HEK293 (cell line): ENCODE measurements around the gene CDK2AP2.
A peak's percentile ranks its signal among the peaks of the same experiment; 100 is the strongest.

Source experiments
- KLF10 ChIP-seq: fragments of 450-650 bp; IDR thresholded peaks from 2 replicates; pipeline ENCODE4 v1.5.1; 2018; ENCODE audit warnings: missing biosample characterization, mild to moderate bottlenecking, missing genetic modification characterization
- ZBTB17 ChIP-seq: fragments of 450-650 bp; formaldehyde crosslinking; IDR thresholded peaks from 2 replicates; pipeline ENCODE4 v1.5.1; 2016; ENCODE audit warnings: missing biosample characterization, missing genetic modification characterization
- ZFP41 ChIP-seq: fragments of 450-650 bp; formaldehyde crosslinking; IDR thresholded peaks from 2 replicates; pipeline ENCODE4 v1.5.1; 2016; ENCODE audit warnings: missing biosample characterization, missing genetic modification characterization, borderline replicate concordance
- ZNF133 ChIP-seq: fragments of 450-650 bp; formaldehyde crosslinking; IDR thresholded peaks from 2 replicates; pipeline ENCODE4 v1.5.1; 2016; ENCODE audit warnings: missing biosample characterization, missing genetic modification characterization
- ZNF184 ChIP-seq: fragments of 450-650 bp; IDR thresholded peaks from 2 replicates; pipeline ENCODE4 v1.5.1; 2018; ENCODE audit warnings: missing biosample characterization, mild to moderate bottlenecking, missing genetic modification characterization
- ZNF221 ChIP-seq: fragments of 450-650 bp; formaldehyde crosslinking; IDR thresholded peaks from 2 replicates; pipeline ENCODE4 v1.5.1; 2017; ENCODE audit warnings: missing biosample characterization, missing genetic modification characterization, borderline replicate concordance
- ZNF311 ChIP-seq: fragments of 450-650 bp; formaldehyde crosslinking; IDR thresholded peaks from 2 replicates; pipeline ENCODE4 v1.5.1; 2017; ENCODE audit warnings: missing biosample characterization, missing genetic modification characterization, borderline replicate concordance
- ZNF37A ChIP-seq: fragments of 450-650 bp; IDR thresholded peaks from 2 replicates; pipeline ENCODE4 v1.5.1; 2018; ENCODE audit warnings: missing biosample characterization, missing genetic modification characterization
- ZNF548 ChIP-seq: fragments of 450-650 bp; formaldehyde crosslinking; IDR thresholded peaks from 2 replicates; pipeline ENCODE4 v1.5.1; 2016; ENCODE audit warnings: missing biosample characterization, missing genetic modification characterization
- ZNF560 ChIP-seq: fragments of 450-650 bp; formaldehyde crosslinking; IDR thresholded peaks from 2 replicates; pipeline ENCODE4 v1.5.1; 2017; ENCODE audit warnings: missing biosample characterization, missing genetic modification characterization, borderline replicate concordance
- ZNF610 ChIP-seq: fragments of 450-650 bp; formaldehyde crosslinking; IDR thresholded peaks from 2 replicates; pipeline ENCODE4 v1.5.1; 2016; ENCODE audit warnings: missing biosample characterization, missing genetic modification characterization, borderline replicate concordance
- ZNF629 ChIP-seq: fragments of 450-650 bp; formaldehyde crosslinking; IDR thresholded peaks from 2 replicates; pipeline ENCODE4 v1.5.1; 2017; ENCODE audit warnings: missing biosample characterization, missing genetic modification characterization
- ZNF658 ChIP-seq: fragments of 450-650 bp; formaldehyde crosslinking; IDR thresholded peaks from 2 replicates; pipeline ENCODE4; 2016; ENCODE audit warnings: missing biosample characterization, missing genetic modification characterization
- ZNF660 ChIP-seq: fragments of 450-650 bp; IDR thresholded peaks from 2 replicates; pipeline ENCODE4 v1.5.1; 2018; ENCODE audit warnings: missing biosample characterization, mild to moderate bottlenecking, missing genetic modification characterization
- ZNF670 ChIP-seq: fragments of 450-650 bp; formaldehyde crosslinking; IDR thresholded peaks from 2 replicates; pipeline ENCODE4 v1.5.1; 2016; ENCODE audit warnings: missing biosample characterization, missing genetic modification characterization, low read depth
- ZSCAN5A ChIP-seq: fragments of 450-650 bp; formaldehyde crosslinking; IDR thresholded peaks from 2 replicates; pipeline ENCODE4 v1.5.1; 2016; ENCODE audit warnings: missing biosample characterization, missing genetic modification characterization
- ZXDB ChIP-seq: fragments of 450-650 bp; formaldehyde crosslinking; IDR thresholded peaks from 2 replicates; pipeline ENCODE4 v1.5.1; 2016; ENCODE audit warnings: missing biosample characterization, missing genetic modification characterization
- TF ChIP-seq, protein P1 (sequence below): fragments of 450-650 bp; formaldehyde crosslinking; conservative IDR thresholded peaks from 2 replicates; pipeline ENCODE4 v1.5.1; 2016; ENCODE audit warnings: low read depth, missing biosample characterization, missing genetic modification characterization
- TF ChIP-seq, protein P2 (sequence below): fragments of 450-650 bp; formaldehyde crosslinking; IDR thresholded peaks from 2 replicates; pipeline ENCODE4 v1.5.1; 2017; ENCODE audit warnings: missing biosample characterization, missing genetic modification characterization
- TF ChIP-seq, protein P3 (sequence below): fragments of 450-650 bp; formaldehyde crosslinking; IDR thresholded peaks from 2 replicates; pipeline ENCODE4 v1.5.1; 2016; ENCODE audit warnings: missing biosample characterization, missing genetic modification characterization
- TF ChIP-seq, protein P4 (sequence below): fragments of 450-650 bp; formaldehyde crosslinking; IDR thresholded peaks from 2 replicates; pipeline ENCODE4 v1.5.1; 2017; ENCODE audit warnings: missing biosample characterization, missing genetic modification characterization
- TF ChIP-seq, protein P5 (sequence below): sonication (generic); formaldehyde crosslinking; IDR thresholded peaks from 2 replicates; pipeline ENCODE4 v1.8.1; 2022; ENCODE audit warnings: mild to moderate bottlenecking, moderate library complexity, missing genetic modification reagents
- TF ChIP-seq, protein P6 (sequence below): fragments of 450-650 bp; formaldehyde crosslinking; IDR thresholded peaks from 2 replicates; pipeline ENCODE4 v1.5.1; 2016; ENCODE audit warnings: missing biosample characterization, missing genetic modification characterization

Gene CDK2AP2

GRCh38 chr11:67468759-67469507, 39.0 kb downstream of the CDK2AP2 start, which contains the start of gene TMEM134 (continued):
- TF ChIP-seq, protein P1, sequence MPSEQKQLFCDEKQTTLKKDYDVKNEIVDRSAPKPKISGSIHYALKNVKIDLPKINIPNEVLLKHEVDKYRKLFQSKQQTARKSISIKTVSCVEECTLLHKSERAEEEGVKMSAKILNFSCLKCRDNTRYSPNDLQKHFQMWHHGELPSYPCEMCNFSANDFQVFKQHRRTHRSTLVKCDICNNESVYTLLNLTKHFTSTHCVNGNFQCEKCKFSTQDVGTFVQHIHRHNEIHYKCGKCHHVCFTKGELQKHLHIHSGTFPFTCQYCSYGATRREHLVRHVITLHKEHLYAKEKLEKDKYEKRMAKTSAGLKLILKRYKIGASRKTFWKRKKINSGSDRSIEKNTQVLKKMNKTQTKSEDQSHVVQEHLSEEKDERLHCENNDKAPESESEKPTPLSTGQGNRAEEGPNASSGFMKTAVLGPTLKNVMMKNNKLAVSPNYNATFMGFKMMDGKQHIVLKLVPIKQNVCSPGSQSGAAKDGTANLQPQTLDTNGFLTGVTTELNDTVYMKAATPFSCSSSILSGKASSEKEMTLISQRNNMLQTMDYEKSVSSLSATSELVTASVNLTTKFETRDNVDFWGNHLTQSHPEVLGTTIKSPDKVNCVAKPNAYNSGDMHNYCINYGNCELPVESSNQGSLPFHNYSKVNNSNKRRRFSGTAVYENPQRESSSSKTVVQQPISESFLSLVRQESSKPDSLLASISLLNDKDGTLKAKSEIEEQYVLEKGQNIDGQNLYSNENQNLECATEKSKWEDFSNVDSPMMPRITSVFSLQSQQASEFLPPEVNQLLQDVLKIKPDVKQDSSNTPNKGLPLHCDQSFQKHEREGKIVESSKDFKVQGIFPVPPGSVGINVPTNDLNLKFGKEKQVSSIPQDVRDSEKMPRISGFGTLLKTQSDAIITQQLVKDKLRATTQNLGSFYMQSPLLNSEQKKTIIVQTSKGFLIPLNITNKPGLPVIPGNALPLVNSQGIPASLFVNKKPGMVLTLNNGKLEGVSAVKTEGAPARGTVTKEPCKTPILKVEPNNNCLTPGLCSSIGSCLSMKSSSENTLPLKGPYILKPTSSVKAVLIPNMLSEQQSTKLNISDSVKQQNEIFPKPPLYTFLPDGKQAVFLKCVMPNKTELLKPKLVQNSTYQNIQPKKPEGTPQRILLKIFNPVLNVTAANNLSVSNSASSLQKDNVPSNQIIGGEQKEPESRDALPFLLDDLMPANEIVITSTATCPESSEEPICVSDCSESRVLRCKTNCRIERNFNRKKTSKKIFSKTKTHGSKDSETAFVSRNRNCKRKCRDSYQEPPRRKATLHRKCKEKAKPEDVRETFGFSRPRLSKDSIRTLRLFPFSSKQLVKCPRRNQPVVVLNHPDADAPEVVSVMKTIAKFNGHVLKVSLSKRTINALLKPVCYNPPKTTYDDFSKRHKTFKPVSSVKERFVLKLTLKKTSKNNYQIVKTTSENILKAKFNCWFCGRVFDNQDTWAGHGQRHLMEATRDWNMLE, result no peak
- TF ChIP-seq ZNF548 (tag by site-specific recombination), result no peak
- TF ChIP-seq ZNF311 (tag by site-specific recombination), result no peak
- TF ChIP-seq, protein P2, sequence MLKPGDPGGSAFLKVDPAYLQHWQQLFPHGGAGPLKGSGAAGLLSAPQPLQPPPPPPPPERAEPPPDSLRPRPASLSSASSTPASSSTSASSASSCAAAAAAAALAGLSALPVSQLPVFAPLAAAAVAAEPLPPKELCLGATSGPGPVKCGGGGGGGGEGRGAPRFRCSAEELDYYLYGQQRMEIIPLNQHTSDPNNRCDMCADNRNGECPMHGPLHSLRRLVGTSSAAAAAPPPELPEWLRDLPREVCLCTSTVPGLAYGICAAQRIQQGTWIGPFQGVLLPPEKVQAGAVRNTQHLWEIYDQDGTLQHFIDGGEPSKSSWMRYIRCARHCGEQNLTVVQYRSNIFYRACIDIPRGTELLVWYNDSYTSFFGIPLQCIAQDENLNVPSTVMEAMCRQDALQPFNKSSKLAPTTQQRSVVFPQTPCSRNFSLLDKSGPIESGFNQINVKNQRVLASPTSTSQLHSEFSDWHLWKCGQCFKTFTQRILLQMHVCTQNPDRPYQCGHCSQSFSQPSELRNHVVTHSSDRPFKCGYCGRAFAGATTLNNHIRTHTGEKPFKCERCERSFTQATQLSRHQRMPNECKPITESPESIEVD (tag by site-specific recombination), result no peak
- 0 out of 2 replicates have a peak, but pooled peaks have one; percentile 43 for TF ChIP-seq ZXDB (tag by site-specific recombination)
- TF ChIP-seq ZNF37A (tag by site-specific recombination), result no peak
- TF ChIP-seq ZNF610, result no peak
- TF ChIP-seq, protein P3, sequence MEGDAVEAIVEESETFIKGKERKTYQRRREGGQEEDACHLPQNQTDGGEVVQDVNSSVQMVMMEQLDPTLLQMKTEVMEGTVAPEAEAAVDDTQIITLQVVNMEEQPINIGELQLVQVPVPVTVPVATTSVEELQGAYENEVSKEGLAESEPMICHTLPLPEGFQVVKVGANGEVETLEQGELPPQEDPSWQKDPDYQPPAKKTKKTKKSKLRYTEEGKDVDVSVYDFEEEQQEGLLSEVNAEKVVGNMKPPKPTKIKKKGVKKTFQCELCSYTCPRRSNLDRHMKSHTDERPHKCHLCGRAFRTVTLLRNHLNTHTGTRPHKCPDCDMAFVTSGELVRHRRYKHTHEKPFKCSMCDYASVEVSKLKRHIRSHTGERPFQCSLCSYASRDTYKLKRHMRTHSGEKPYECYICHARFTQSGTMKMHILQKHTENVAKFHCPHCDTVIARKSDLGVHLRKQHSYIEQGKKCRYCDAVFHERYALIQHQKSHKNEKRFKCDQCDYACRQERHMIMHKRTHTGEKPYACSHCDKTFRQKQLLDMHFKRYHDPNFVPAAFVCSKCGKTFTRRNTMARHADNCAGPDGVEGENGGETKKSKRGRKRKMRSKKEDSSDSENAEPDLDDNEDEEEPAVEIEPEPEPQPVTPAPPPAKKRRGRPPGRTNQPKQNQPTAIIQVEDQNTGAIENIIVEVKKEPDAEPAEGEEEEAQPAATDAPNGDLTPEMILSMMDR, result peak; percentile 64
- no peak for TF ChIP-seq ZNF660 (tag by site-specific recombination)
- TF ChIP-seq ZFP41, result no peak
- peak; percentile 77 for TF ChIP-seq ZBTB17 (tag by site-specific recombination)
- TF ChIP-seq ZSCAN5A (tag by site-specific recombination), result 0 out of 2 replicates have a peak, but pooled peaks have one; percentile 60
- TF ChIP-seq ZNF560, result no peak
- no peak for TF ChIP-seq ZNF133 (tag by site-specific recombination)
- TF ChIP-seq ZNF658 (tag by site-specific recombination), result no peak
- TF ChIP-seq, protein P4, sequence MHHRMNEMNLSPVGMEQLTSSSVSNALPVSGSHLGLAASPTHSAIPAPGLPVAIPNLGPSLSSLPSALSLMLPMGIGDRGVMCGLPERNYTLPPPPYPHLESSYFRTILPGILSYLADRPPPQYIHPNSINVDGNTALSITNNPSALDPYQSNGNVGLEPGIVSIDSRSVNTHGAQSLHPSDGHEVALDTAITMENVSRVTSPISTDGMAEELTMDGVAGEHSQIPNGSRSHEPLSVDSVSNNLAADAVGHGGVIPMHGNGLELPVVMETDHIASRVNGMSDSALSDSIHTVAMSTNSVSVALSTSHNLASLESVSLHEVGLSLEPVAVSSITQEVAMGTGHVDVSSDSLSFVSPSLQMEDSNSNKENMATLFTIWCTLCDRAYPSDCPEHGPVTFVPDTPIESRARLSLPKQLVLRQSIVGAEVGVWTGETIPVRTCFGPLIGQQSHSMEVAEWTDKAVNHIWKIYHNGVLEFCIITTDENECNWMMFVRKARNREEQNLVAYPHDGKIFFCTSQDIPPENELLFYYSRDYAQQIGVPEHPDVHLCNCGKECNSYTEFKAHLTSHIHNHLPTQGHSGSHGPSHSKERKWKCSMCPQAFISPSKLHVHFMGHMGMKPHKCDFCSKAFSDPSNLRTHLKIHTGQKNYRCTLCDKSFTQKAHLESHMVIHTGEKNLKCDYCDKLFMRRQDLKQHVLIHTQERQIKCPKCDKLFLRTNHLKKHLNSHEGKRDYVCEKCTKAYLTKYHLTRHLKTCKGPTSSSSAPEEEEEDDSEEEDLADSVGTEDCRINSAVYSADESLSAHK, result no peak
- peak; percentile 48; the same call in 1 of the 2 replicates for TF ChIP-seq ZNF629 (tag by site-specific recombination)
- no peak for TF ChIP-seq ZNF221
- peak; percentile 70; the same call in 1 of the 2 replicates for TF ChIP-seq KLF10
- TF ChIP-seq, protein P5, sequence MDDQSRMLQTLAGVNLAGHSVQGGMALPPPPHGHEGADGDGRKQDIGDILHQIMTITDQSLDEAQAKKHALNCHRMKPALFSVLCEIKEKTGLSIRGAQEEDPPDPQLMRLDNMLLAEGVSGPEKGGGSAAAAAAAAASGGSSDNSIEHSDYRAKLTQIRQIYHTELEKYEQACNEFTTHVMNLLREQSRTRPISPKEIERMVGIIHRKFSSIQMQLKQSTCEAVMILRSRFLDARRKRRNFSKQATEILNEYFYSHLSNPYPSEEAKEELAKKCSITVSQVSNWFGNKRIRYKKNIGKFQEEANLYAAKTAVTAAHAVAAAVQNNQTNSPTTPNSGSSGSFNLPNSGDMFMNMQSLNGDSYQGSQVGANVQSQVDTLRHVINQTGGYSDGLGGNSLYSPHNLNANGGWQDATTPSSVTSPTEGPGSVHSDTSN (CRISPR knock-in tag), result peak; percentile 79; the same call in 1 of the 2 replicates
- TF ChIP-seq, protein P6, sequence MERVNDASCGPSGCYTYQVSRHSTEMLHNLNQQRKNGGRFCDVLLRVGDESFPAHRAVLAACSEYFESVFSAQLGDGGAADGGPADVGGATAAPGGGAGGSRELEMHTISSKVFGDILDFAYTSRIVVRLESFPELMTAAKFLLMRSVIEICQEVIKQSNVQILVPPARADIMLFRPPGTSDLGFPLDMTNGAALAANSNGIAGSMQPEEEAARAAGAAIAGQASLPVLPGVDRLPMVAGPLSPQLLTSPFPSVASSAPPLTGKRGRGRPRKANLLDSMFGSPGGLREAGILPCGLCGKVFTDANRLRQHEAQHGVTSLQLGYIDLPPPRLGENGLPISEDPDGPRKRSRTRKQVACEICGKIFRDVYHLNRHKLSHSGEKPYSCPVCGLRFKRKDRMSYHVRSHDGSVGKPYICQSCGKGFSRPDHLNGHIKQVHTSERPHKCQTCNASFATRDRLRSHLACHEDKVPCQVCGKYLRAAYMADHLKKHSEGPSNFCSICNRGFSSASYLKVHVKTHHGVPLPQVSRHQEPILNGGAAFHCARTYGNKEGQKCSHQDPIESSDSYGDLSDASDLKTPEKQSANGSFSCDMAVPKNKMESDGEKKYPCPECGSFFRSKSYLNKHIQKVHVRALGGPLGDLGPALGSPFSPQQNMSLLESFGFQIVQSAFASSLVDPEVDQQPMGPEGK (tag by site-specific recombination), result peak; percentile 57
- TF ChIP-seq ZNF670, result no peak
- no peak for TF ChIP-seq ZNF184 (tag by site-specific recombination)
